Daoy (cell line): Measurements from ENCODE around the gene STPG4. TPM values are rescaled to one million over a fixed set of nuclear protein-coding genes. Genes with fewer than 3 reads are reported as not detected.

Experiments used
- total RNA-seq: library from RNA; depleted of rRNA; stranded (reverse); fragments of >200 nt; shearing (Covaris generic); gene quantifications from 2 replicates; pipeline ENCODE4 v1.2.3, GENCODE V29; 2014; rRNA removed

Gene STPG4
- total RNA-seq, 1 experiment from 2014 or later: not detected

Other genes starting within 250 kb of the STPG4 start
- gene MCFD2, start 239.5 kb downstream of the STPG4 start, total RNA-seq: 80.7 and 115 TPM in 2 replicates
- gene TTC7A, start 214.1 kb downstream of the STPG4 start, total RNA-seq: 9.1 and 11.9 TPM in 2 replicates
- 2,237 and 2,574 TPM in 2 replicates for gene CALM2, start 21.2 kb upstream of the STPG4 start, total RNA-seq
- 0.51 TPM in 1 of 2 replicates, not detected in the other for gene EPCAM, start 214.0 kb upstream of the STPG4 start, total RNA-seq
- gene MSH2, start 247.8 kb upstream of the STPG4 start, total RNA-seq: 75.1 and 105 TPM in 2 replicates